ENCODE results near the gene LSAMP. TPM values are rescaled to one million over a fixed set of nuclear protein-coding genes. Genes with fewer than 3 reads are reported as not detected.
"Not testable (repeated sequence)": the region's sequence is repeated elsewhere in the genome, so short reads cannot be mapped to it uniquely, and the experiment has no call there.

LSAMP gene
- total and polyA plus RNA-seq, 8 donors = 17.3 to 28.0 (median 26.0) TPM

DNA sequence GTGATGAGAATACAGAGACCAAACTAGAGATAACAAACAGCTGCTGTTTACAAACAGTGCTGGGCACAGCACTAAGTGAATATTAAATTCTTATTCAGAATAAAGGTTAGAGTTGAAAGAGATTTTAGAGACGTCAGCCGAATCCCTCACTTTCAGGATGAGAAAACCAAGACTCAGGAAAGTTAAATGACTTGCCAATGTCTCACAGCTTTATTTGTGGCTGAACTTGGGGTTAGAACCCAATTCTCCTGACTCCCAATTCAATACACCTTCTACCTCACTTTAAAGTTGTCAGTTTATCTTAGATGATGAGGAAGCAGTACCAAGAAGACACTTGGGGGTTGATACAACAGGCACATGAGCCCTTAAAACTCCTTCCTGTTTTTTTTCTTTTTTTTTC, 641.1 kb downstream of the LSAMP start:
- Histone ChIP-seq H3K4me1 (no peaks in the 10 kb centered on the region), H3K4me3 (no peak overlapping the region), H3K36me3 (no peaks in the 10 kb centered on the region), H3K27me3 (no peaks in the 10 kb centered on the region), H3K9me3 (no peaks in the 10 kb centered on the region), H3K27ac (no peak overlapping the region)
- ATAC-seq = no peak
- intact Hi-C loops (cut with DNase I) = no loop called here
- TF ChIP-seq, protein P1, sequence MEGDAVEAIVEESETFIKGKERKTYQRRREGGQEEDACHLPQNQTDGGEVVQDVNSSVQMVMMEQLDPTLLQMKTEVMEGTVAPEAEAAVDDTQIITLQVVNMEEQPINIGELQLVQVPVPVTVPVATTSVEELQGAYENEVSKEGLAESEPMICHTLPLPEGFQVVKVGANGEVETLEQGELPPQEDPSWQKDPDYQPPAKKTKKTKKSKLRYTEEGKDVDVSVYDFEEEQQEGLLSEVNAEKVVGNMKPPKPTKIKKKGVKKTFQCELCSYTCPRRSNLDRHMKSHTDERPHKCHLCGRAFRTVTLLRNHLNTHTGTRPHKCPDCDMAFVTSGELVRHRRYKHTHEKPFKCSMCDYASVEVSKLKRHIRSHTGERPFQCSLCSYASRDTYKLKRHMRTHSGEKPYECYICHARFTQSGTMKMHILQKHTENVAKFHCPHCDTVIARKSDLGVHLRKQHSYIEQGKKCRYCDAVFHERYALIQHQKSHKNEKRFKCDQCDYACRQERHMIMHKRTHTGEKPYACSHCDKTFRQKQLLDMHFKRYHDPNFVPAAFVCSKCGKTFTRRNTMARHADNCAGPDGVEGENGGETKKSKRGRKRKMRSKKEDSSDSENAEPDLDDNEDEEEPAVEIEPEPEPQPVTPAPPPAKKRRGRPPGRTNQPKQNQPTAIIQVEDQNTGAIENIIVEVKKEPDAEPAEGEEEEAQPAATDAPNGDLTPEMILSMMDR (IDR thresholded peaks at IDR 0.05) = no peak
- DNase-seq = no peak

DNA sequence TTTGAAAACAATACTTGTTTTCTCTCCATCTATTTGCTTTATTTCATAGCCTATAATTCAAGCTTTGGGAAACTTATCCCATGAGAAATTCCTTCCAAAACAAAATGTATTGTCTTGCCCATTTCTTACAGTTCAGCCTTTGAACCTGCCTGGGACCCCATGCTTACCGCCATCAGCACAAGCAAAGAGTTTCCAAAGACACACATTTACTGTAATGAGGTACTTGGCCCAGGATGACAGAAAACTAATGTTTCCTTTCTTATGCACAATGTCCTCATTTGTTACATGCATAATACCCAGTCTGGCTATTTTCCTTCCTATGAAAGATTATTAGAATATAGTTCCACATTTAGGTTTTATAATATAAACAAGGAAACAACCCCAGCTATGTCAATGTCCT, 641.6 kb downstream of the LSAMP start:
- DNase-seq (no peak), ATAC-seq (no peak)
- Histone ChIP-seq H3K27me3 (no peaks in the 10 kb centered on the region), H3K4me3 (no peak overlapping the region), H3K9me3 (no peaks in the 10 kb centered on the region), H3K36me3 (no peaks in the 10 kb centered on the region), H3K27ac (no peak overlapping the region), H3K4me1 (no peaks in the 10 kb centered on the region)
- intact Hi-C loops (cut with DNase I) = no loop called here
- TF ChIP-seq, protein P1 (IDR thresholded peaks at IDR 0.05) = no peak

DNA sequence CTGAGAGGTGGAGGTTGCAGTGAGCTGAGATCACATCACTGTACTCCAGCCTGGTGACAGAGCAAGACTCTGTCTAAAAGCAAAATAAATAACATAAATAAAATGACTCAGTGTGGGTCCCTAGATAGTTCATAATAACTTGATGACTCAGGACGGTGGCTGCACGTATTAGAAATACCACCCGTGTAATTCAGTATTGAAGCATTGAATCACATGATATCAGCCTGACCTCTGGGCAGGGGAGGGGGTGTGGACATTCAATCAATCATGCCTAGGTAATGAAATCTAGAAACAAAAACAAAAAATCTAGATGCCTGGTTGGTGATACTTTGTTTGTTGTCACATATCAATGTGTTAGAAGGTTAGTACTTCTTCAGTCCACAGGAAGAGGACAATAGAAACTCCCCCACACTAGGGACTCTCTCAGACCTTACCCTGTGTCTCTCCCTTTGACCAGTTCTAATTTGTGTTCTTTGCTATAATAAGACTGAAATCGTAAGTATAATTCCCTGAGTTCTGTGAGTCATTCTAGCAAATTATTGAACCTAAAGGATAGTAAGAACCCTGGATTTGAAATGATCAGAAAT, 644.7 kb downstream of the LSAMP start:
- H3K27ac ChIP-seq = no peak overlapping the region
- TF ChIP-seq, protein P1 (IDR thresholded peaks at IDR 0.05) = no peak
- DNase-seq (no peak), ATAC-seq (no peak)
- no peaks in the 10 kb centered on the region for H3K4me1 ChIP-seq
- intact Hi-C loops (cut with DNase I) = no loop called here
- H3K27me3 ChIP-seq = no peaks in the 10 kb centered on the region
- H3K4me3 ChIP-seq = no peak overlapping the region
- H3K9me3 ChIP-seq = no peaks in the 10 kb centered on the region
- no peaks in the 10 kb centered on the region for H3K36me3 ChIP-seq

DNA sequence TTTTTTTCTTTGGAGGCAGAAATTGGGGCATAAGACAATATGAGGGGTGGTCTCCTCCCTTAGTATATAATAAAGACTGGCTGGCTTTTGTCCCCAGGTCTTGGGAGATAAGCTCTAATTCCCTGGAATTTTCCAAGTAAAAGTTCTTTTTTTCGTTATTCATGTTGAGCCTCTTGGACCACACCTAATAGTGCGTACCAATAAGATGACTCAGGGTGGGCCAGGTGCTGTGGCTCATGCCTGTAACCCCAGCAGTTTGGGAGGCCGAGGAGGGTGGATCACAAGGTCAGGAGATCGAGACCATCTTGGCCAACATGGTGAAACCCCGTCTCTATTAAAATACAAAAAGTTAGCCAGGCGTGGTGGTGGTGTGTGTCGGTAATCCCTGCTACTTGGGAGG, 645.2 kb downstream of the LSAMP start:
- DNase-seq; H3K27me3 ChIP-seq; ATAC-seq; H3K36me3 ChIP-seq; H3K4me1 ChIP-seq; H3K9me3 ChIP-seq; intact Hi-C loops (cut with DNase I); H3K4me3 ChIP-seq; H3K27ac ChIP-seq: not testable (repeated sequence)

DNA sequence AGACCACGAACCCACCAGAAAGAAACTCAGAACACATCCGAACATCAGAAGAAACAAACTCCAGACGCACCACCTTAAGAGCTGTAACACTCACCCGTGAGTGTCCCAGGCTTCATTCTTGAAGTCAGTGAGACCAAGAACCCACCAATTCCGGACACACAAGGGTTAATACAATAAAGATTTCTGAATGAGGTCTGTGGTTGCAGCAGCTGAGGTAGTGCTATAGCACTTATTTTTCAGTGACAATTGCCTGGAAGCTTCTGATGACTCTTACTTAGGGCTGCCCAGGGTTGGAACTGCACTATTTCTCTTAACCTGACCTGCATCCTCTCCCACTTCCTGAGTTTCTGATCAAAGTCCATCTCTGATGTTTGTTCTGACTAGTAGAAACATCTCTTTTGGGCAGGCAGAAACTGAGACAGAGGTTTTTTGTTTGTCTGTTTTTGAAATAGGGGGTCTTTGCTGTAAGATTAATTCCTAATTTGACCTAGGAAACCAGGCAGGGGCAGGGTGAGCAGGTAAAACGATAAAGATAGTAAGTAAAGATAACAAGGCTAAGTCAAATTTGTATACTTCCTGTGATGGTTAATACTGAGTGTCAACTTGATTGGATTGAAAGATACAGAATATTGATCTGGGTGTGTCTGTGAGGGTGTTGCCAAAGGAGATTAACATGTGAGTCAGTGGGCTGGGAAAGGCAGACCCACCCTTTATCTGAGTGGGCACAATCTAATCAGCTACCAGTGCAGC, 652.9 kb downstream of the LSAMP start:
- ATAC-seq = no peak
- TF ChIP-seq, protein P1 (IDR thresholded peaks at IDR 0.05) = no peak
- no peaks in the 10 kb centered on the region for H3K4me1 ChIP-seq
- no peaks in the 10 kb centered on the region for H3K36me3 ChIP-seq
- H3K4me3 ChIP-seq = no peak overlapping the region
- DNase-seq = no peak
- H3K9me3 ChIP-seq = no peaks in the 10 kb centered on the region
- intact Hi-C loops (cut with DNase I) = no loop called here
- H3K27me3 ChIP-seq = no peaks in the 10 kb centered on the region
- H3K27ac ChIP-seq = no peak overlapping the region

DNA sequence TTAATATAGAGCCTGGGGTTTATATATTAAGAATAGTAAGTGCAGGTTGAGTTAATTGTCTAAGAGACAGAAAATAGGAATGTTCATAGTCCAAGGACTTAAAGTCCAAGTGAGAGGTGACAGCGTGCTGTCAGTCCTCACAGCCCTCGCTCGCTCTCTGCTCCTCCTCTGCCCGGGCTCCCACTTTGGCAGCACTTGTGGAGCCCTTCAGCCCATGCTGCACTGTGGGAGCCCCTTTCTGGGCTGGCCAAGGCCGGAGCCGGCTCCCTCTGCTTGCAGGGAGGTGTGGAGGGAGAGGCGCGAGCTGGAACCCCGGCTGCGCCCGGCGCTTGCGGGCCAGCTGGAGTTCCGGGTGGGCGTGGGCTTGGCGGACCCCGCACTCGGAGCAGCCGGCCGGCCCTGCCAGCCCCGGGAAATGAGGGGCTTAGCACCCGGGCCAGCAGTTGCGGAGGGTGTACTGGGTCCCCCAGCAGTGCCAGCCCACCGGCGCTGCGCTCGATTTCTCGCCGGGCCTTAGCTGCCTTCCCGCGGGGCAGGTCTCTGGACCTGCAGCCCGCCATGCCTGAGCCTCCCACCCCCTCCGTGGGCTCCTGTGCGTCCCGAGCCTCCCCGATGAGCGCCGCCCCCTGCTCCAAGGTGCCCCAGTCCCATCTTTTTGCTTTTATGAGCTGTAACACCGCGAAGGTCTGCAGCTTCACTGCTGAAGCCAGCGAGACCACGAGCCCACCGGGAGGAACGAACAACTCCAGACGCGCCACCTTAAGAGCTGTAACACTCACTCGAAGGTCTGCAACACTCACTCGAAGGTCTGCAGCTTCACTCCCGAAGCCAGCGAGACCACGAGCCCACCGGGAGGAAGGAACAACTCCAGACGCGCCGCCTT, 653.8 kb downstream of the LSAMP start:
- intact Hi-C loops (cut with DNase I); ATAC-seq; H3K36me3 ChIP-seq; H3K4me3 ChIP-seq; H3K27ac ChIP-seq; H3K27me3 ChIP-seq; H3K9me3 ChIP-seq; H3K4me1 ChIP-seq: not testable (repeated sequence)
- peak in 1 of 4 donors; percentile 54 for DNase-seq

Data from left lung (tissue), 10 donors.